Activated B cell treated with CpG ODN at 0.5 μM for 24 hours (primary cell): Measurements from ENCODE around the gene CCDC88C. TPM values are rescaled to one million over a fixed set of nuclear protein-coding genes. Genes with fewer than 3 reads are reported as not detected.

Experiments
- ATAC-seq: fragments of 200-7000 bp; cut with Tn5 transposase; one replicate; pipeline ENCODE4 v1.10.0; 2021; ENCODE audit warnings: low read depth, mild to moderate bottlenecking, moderate library complexity
- CTCF ChIA-PET: fragments of 350-600 bp; sonication (Branson Sonifier 250); formaldehyde crosslinking; loops from one replicate; lab custom pipeline; 2021; ENCODE audit warnings: antibody characterized with exemption; lab: Charles Lee
- POLR2A ChIA-PET: fragments of 350-600 bp; sonication (Branson Sonifier 250); formaldehyde crosslinking; loops from one replicate; lab custom pipeline; 2021; ENCODE audit warnings: antibody characterized with exemption; lab: Charles Lee
- DNase-seq: peaks from one replicate; pipeline ENCODE4 v3.0.0; 2022
- H3K27ac Mint-ChIP-seq: one replicate; pipeline ENCODE4 v1.8.0; 2020; ENCODE audit warnings: mixed read lengths
- H3K27me3 Mint-ChIP-seq: one replicate; pipeline ENCODE4 v1.8.0; 2021; ENCODE audit warnings: mixed read lengths
- H3K36me3 Mint-ChIP-seq: one replicate; pipeline ENCODE4 v1.8.0; 2021; ENCODE audit warnings: low read depth, mixed read lengths
- H3K4me1 Mint-ChIP-seq: one replicate; pipeline ENCODE4 v1.8.0; 2021; ENCODE audit warnings: mixed read lengths
- H3K4me3 Mint-ChIP-seq: one replicate; pipeline ENCODE4 v1.8.0; 2020; ENCODE audit warnings: mild to moderate bottlenecking, mixed read lengths
- H3K9me3 Mint-ChIP-seq: one replicate; pipeline ENCODE4 v1.8.0; 2020; ENCODE audit warnings: mixed read lengths
- intact Hi-C: fragments of 100-400 bp; cut with micrococcal nuclease; formaldehyde crosslinking; loops from one replicate; pipeline ENCODE4 v1.15.1; 2024
- total RNA-seq: library from RNA; stranded (reverse); gene quantifications from 2 replicates; pipeline ENCODE4 v1.2.3, GENCODE V29; 2022
- TF ChIP-seq, protein P1 (sequence below): fragments of 200-600 bp; IDR thresholded peaks from one replicate; pipeline ENCODE4 v1.8.0; 2022; ENCODE audit warnings: antibody characterized with exemption, mild to moderate bottlenecking

CCDC88C gene
- total RNA-seq, 1 donor from 2014 or later = 164 TPM

DNA sequence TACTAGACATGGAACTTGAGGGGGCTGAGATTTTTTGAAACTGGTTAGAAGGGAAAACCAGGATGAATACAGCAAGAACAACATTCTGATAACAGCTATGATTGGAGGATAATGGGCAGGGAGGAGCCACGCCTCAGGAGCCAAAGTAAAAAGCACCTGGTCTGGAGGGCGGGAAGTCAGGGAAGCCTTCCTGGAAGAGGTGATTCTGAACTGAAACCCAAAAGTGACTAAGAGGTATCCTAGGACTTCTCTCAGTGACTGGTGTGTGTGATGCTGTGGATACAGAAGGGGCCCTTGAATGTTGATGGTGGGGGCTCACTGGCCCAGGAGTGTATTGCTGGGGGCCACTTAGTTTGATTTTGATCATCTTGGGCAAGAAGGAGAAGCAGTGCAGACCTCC lies 154.3 kb downstream of the CCDC88C start:
- Mint-ChIP-seq H3K4me3 (no peak overlapping the region), H3K36me3 (no peaks in the 10 kb centered on the region), H3K9me3 (no peaks in the 10 kb centered on the region), H3K27ac (no peak overlapping the region), H3K4me1 (peaks cover 14% of the 10 kb centered on the region), H3K27me3 (peaks cover 11% of the 10 kb centered on the region)
- ATAC-seq (no peak), DNase-seq (no peak)
- ChIA-PET POLR2A (interaction anchor here (1.7 to 2.1 kb wide), 3 partner anchors 20 to 35 kb away, joined by 4 to 8 read pairs (median 6); no protein-coding TSS in a partner anchor), CTCF (interaction anchor here (1.4 kb wide), 1 partner anchor 25 kb away, joined by 3 read pairs; no protein-coding TSS in a partner anchor)
- TF ChIP-seq, protein P1, sequence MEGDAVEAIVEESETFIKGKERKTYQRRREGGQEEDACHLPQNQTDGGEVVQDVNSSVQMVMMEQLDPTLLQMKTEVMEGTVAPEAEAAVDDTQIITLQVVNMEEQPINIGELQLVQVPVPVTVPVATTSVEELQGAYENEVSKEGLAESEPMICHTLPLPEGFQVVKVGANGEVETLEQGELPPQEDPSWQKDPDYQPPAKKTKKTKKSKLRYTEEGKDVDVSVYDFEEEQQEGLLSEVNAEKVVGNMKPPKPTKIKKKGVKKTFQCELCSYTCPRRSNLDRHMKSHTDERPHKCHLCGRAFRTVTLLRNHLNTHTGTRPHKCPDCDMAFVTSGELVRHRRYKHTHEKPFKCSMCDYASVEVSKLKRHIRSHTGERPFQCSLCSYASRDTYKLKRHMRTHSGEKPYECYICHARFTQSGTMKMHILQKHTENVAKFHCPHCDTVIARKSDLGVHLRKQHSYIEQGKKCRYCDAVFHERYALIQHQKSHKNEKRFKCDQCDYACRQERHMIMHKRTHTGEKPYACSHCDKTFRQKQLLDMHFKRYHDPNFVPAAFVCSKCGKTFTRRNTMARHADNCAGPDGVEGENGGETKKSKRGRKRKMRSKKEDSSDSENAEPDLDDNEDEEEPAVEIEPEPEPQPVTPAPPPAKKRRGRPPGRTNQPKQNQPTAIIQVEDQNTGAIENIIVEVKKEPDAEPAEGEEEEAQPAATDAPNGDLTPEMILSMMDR = no peak
- intact Hi-C loops = no loop called here

DNA sequence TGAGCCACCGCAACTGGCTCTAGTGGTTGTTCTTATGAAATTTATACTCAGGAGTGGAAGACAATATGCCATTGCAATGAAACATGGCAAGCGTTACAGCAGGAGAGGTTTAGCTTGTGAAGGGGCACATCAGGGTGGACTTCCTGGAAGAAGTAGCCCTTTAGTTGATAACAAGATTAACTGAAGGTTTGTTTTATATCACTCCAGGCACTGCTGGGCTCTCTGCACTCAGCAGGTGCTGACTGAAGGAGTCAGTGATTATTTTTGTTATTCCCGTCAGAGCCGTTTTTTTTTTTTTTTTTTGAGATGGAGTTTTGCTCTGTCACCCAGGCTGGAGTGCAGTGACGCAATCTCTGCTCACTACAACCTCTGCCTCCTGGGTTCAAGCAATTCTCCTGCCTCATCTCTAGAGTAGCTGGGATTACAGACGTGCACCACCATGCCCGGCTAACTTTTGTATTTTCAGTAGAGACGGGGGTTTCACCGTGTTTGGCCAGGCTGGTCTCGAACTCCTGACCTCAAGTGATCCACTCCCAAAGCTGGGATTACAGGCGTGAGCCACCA lies 155.6 kb downstream of the CCDC88C start:
- intact Hi-C loops = no loop called here
- no peak for ATAC-seq
- H3K27me3 Mint-ChIP-seq = peaks cover 11% of the 10 kb centered on the region
- CTCF ChIA-PET = no interaction called here
- peaks cover 20% of the 10 kb centered on the region for H3K4me1 Mint-ChIP-seq
- TF ChIP-seq, protein P1 = no peak
- no peak overlapping the region for H3K27ac Mint-ChIP-seq
- H3K9me3 Mint-ChIP-seq = no peaks in the 10 kb centered on the region
- H3K36me3 Mint-ChIP-seq = no peaks in the 10 kb centered on the region
- no peak for DNase-seq
- POLR2A ChIA-PET = interaction anchor here (0.7 to 1.7 kb wide), 3 partner anchors 11 to 19 kb away, joined by 3 to 6 read pairs (median 4); no protein-coding TSS in a partner anchor
- H3K4me3 Mint-ChIP-seq = no peak overlapping the region

DNA sequence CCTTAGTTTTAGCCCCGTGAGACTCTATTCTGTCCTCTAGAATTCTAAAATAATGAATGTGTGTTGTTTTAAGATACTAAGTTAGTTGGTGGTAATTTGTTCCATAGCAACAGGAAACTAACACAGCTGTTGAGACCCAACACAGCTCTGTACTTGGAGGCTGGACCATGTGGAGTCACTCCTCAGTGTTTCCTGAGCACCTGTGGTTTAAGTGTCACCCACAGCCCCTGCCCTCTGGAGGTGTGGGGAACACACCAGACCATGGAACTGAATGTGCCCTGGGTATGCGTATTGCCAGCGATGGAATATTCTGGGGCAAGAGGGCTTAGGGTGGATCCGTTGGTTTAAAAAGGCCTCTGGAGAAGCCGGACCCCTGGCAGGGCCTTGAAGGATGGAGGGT lies 156.5 kb downstream of the CCDC88C start:
- no peaks in the 10 kb centered on the region for H3K36me3 Mint-ChIP-seq
- no peak overlapping the region for H3K4me3 Mint-ChIP-seq
- POLR2A ChIA-PET = interaction anchor here (1.2 kb wide), 1 partner anchor 18 kb away, joined by 3 read pairs; no protein-coding TSS in a partner anchor
- peaks cover 11% of the 10 kb centered on the region for H3K27me3 Mint-ChIP-seq
- ATAC-seq = no peak
- TF ChIP-seq, protein P1 = no peak
- CTCF ChIA-PET = no interaction called here
- intact Hi-C loops = no loop called here
- peaks cover 21% of the 10 kb centered on the region for H3K4me1 Mint-ChIP-seq
- H3K27ac Mint-ChIP-seq = no peak overlapping the region
- H3K9me3 Mint-ChIP-seq = no peaks in the 10 kb centered on the region
- DNase-seq = no peak

DNA sequence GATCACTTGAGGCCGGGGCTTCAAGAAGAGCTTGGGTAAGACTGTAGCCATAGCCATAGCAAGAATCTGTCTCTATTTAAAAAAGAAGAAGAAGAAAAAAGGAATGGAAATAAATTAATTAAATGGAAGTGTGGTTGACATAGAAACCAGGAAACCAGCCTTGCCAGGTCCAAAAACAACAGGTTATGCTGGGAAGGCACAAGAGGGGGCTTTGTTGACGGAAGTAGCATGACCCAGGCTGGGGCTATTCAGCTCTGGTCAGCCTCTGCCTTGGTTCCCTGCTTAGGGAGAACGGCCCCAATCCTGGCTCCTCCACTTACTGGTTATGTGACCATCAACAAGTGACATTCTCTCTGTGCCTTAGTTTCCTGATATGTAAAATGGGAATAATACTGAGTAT lies 158.7 kb downstream of the CCDC88C start:
- TF ChIP-seq, protein P1 = no peak
- Mint-ChIP-seq H3K4me3 (no peak overlapping the region), H3K9me3 (no peaks in the 10 kb centered on the region), H3K36me3 (no peaks in the 10 kb centered on the region), H3K27ac (no peak overlapping the region), H3K27me3 (peaks cover 6% of the 10 kb centered on the region), H3K4me1 (peaks cover 21% of the 10 kb centered on the region)
- DNase-seq (no peak), ATAC-seq (no peak)
- ChIA-PET CTCF (no interaction called here), POLR2A (no interaction called here)
- intact Hi-C loops = no loop called here

DNA sequence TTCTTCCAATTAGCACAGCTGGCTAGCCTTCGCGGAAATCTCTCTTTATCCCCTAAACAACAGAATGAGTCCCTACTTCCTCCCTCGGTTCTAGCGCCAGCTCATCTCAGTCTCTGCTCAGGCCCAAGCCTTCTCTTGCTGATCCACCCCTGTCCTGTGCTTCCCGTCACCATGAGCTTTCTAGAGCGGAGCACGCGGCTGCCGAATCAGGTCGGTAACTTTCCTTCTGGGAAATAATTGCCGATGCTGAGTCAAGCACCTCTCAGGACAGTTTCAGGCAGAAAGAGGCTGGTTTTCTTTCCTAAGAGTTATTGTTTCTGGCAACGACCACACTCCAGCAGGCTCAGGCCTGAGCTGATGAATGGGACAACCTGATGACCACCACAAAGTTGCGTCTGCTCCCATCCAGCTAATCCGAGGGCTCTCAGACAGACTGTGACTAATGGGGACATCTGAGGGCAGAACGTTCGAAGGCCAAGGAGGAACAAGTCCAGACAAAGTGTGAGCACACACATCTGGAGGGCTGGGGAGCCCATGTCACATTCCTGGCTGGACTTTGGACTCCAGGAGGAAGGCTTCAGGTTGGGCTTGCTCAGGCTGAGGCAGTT lies 159.5 kb downstream of the CCDC88C start:
- Mint-ChIP-seq H3K4me3 (no peak overlapping the region), H3K4me1 (peaks cover 16% of the 10 kb centered on the region), H3K27me3 (no peaks in the 10 kb centered on the region), H3K36me3 (no peaks in the 10 kb centered on the region), H3K9me3 (no peaks in the 10 kb centered on the region), H3K27ac (no peak overlapping the region)
- TF ChIP-seq, protein P1 = no peak
- POLR2A ChIA-PET = interaction anchor here (2.9 kb wide), 1 partner anchor 14 kb away, joined by 18 read pairs; the partner anchor contains the start of gene GPR68
- DNase-seq (no peak), ATAC-seq (no peak)
- intact Hi-C loops = no loop called here
- CTCF ChIA-PET = no interaction called here
